Measurements from ENCODE around the gene CHRNB1.

The CHRNB1 gene

DNA sequence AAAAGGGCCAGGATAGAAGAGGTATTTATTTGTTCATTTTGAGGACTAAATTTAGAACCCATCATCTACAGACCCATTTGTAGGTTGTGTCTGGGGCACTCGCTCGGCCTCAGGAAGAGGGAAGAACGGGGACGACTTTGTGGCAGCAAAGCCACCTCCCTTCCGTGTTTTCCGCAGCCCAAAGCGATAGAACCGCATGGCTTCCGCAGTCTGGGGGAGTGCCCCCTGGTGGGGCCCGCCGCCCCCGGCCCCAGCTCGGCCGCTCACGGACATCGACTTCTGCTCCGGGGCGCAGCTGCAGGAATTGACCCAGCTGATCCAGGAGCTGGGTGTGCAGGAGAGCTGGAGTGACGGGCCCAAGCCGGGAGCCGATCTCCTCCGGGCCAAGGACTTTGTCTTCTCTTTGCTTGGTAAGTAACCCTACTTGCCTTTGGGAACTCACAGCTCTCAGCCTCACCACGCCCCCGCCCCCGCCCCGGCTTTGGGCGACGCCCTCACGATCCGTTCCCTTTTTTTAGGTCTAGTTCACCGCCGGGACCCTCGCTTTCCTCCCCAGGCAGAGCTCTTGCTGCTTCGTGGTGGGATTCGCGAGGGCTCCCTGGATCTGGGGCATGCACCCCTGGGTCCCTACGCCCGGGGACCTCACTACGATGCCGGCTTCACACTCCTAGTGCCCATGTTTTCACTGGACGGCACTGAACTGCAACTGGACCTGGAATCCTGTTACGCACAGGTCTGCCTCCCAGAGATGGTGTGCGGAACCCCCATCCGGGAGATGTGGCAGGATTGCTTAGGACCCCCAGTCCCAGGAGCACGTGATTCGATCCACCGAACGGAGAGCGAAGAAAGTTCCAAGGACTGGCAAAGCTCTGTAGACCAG is 8.9 kb upstream of the CHRNB1 start:
- H3K27me3 ChIP-seq (ENCODE audit: insufficient read depth, low read length, poor library complexity, severe bottlenecking), result no peaks in the 10 kb centered on the region
- H3K4me2 ChIP-seq (ENCODE audit: low read depth, low read length, poor library complexity, severe bottlenecking), result peak overlapping the region; percentile 95
- TF ChIP-seq EZH2phosphoT487 (IDR thresholded peaks at IDR 0.05; ENCODE audit: borderline replicate concordance), result no peak
- TF ChIP-seq, protein P1, sequence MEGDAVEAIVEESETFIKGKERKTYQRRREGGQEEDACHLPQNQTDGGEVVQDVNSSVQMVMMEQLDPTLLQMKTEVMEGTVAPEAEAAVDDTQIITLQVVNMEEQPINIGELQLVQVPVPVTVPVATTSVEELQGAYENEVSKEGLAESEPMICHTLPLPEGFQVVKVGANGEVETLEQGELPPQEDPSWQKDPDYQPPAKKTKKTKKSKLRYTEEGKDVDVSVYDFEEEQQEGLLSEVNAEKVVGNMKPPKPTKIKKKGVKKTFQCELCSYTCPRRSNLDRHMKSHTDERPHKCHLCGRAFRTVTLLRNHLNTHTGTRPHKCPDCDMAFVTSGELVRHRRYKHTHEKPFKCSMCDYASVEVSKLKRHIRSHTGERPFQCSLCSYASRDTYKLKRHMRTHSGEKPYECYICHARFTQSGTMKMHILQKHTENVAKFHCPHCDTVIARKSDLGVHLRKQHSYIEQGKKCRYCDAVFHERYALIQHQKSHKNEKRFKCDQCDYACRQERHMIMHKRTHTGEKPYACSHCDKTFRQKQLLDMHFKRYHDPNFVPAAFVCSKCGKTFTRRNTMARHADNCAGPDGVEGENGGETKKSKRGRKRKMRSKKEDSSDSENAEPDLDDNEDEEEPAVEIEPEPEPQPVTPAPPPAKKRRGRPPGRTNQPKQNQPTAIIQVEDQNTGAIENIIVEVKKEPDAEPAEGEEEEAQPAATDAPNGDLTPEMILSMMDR (conservative IDR thresholded peaks at IDR 0.05; ENCODE audit: low read length), result peak; percentile 56
- peaks cover 13% of the 10 kb centered on the region for H4K20me1 ChIP-seq (ENCODE audit: insufficient read depth, low read length, poor library complexity, severe bottlenecking)
- no peaks in the 10 kb centered on the region; the same call in 1 of the 2 replicates for H3F3A ChIP-seq (ENCODE audit: low read depth)
- H3K9me3 ChIP-seq (ENCODE audit: insufficient read depth, low read depth, low read length), result no peaks in the 10 kb centered on the region
- peak overlapping the region; percentile 95 for H3K4me3 ChIP-seq (ENCODE audit: low read length, poor library complexity, severe bottlenecking)
- H3K36me3 ChIP-seq (ENCODE audit: insufficient read depth, low read length), result no peaks in the 10 kb centered on the region
- peak overlapping the region; percentile 78 for H2AFZ ChIP-seq (ENCODE audit: low read length)
- peaks cover 43% of the 10 kb centered on the region; the same call in 1 of the 2 replicates for H3K79me2 ChIP-seq (ENCODE audit: insufficient read depth, low read length)
- H3K9me2 ChIP-seq (replicated peaks; ENCODE audit: low read depth, low read length), result no peaks in the 10 kb centered on the region
- peaks cover 27% of the 10 kb centered on the region for H3K4me1 ChIP-seq (ENCODE audit: insufficient read depth, low read length, poor library complexity, severe bottlenecking)
- peak overlapping the region; percentile 77 for H3K9ac ChIP-seq (ENCODE audit: low read depth, low read length, poor library complexity, severe bottlenecking)

DNA sequence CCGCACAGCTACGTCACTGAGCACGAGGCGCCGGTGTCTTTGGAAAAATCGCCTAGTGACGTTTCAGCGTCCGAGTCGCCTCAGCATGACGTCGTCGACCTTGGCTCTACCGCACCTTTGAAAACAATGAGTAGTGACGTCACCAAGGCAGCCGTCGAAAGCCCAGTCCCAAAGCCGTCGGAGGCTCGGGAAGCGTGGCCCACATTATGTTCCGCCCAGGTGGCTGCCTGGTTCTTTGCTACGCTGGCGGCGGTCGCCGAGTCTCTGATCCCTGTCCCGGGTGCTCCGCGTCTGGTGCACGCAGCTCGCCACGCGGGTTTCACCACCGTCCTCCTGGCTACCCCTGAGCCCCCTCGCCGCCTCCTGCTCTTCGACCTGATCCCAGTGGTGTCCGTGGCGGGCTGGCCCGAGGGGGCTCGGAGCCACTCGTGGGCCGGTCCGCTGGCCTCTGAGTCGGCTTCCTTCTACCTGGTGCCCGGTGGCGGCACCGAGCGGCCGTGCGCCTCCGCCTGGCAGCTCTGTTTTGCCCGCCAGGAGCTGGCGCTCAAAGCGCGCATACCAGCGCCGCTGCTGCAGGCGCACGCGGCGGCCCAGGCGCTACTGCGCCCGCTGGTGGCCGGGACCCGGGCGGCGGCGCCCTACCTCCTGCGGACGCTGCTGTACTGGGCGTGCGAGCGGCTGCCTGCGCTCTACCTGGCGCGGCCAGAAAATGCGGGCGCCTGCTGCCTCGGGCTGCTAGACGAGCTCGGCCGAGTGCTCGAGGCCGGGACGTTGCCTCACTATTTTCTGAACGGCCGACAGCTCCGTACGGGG is 8.1 kb upstream of the CHRNB1 start:
- Histone ChIP-seq H3K36me3 (ENCODE audit: insufficient read depth, low read length) (no peaks in the 10 kb centered on the region), H3K9ac (ENCODE audit: low read depth, low read length, poor library complexity, severe bottlenecking) (peak overlapping the region; percentile 77), H3K4me3 (ENCODE audit: low read length, poor library complexity, severe bottlenecking) (peak overlapping the region; percentile 95), H3K27me3 (ENCODE audit: insufficient read depth, low read length, poor library complexity, severe bottlenecking) (no peaks in the 10 kb centered on the region), H3F3A (ENCODE audit: low read depth) (no peaks in the 10 kb centered on the region; the same call in 1 of the 2 replicates), H3K9me3 (ENCODE audit: insufficient read depth, low read depth, low read length) (no peaks in the 10 kb centered on the region), H3K4me1 (ENCODE audit: insufficient read depth, low read length, poor library complexity, severe bottlenecking) (peaks cover 27% of the 10 kb centered on the region), H3K79me2 (ENCODE audit: insufficient read depth, low read length) (peaks cover 43% of the 10 kb centered on the region; the same call in 1 of the 2 replicates), H2AFZ (ENCODE audit: low read length) (no peak overlapping the region), H3K4me2 (ENCODE audit: low read depth, low read length, poor library complexity, severe bottlenecking) (peak overlapping the region; percentile 95), H4K20me1 (ENCODE audit: insufficient read depth, low read length, poor library complexity, severe bottlenecking) (peaks cover 13% of the 10 kb centered on the region), H3K9me2 (replicated peaks; ENCODE audit: low read depth, low read length) (no peaks in the 10 kb centered on the region)
- TF ChIP-seq, protein P1 (conservative IDR thresholded peaks at IDR 0.05; ENCODE audit: low read length), result no peak
- no peak for TF ChIP-seq EZH2phosphoT487 (IDR thresholded peaks at IDR 0.05; ENCODE audit: borderline replicate concordance)

DNA sequence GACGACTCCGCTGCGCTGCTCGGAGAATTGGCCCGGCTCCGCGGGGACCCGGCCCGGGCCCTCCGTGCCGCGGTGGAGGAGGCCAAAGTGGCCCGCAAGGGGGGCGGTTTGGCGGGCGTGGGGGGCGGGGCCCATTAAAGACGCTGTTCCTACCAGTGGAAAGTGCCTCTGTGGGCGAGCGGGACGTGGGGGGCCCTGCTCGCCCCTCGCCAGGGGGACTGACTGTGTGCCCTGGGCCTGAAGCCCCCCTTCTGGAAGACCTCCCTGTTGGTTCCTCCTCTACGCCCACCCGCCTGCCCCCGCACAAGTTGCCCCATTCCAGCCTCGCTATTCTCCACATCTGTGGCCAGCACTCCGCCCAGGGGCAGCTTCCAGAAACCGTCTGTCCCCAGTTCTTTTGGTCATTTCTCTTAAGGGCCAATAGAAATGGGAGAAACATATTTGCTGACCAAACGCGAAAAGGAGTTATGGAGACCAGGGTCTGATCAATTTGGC is 7.4 kb upstream of the CHRNB1 start:
- Histone ChIP-seq H3F3A (ENCODE audit: low read depth) (no peaks in the 10 kb centered on the region; the same call in 1 of the 2 replicates), H3K36me3 (ENCODE audit: insufficient read depth, low read length) (no peaks in the 10 kb centered on the region), H3K4me1 (ENCODE audit: insufficient read depth, low read length, poor library complexity, severe bottlenecking) (peaks cover 27% of the 10 kb centered on the region), H3K9ac (ENCODE audit: low read depth, low read length, poor library complexity, severe bottlenecking) (no peak overlapping the region), H3K9me3 (ENCODE audit: insufficient read depth, low read depth, low read length) (no peaks in the 10 kb centered on the region), H2AFZ (ENCODE audit: low read length) (no peak overlapping the region), H3K79me2 (ENCODE audit: insufficient read depth, low read length) (peaks cover 43% of the 10 kb centered on the region; the same call in 1 of the 2 replicates), H4K20me1 (ENCODE audit: insufficient read depth, low read length, poor library complexity, severe bottlenecking) (peaks cover 13% of the 10 kb centered on the region), H3K4me2 (ENCODE audit: low read depth, low read length, poor library complexity, severe bottlenecking) (peak overlapping the region; percentile 85), H3K4me3 (ENCODE audit: low read length, poor library complexity, severe bottlenecking) (peak overlapping the region; percentile 94), H3K9me2 (replicated peaks; ENCODE audit: low read depth, low read length) (no peaks in the 10 kb centered on the region), H3K27me3 (ENCODE audit: insufficient read depth, low read length, poor library complexity, severe bottlenecking) (no peaks in the 10 kb centered on the region)
- TF ChIP-seq, protein P1 (conservative IDR thresholded peaks at IDR 0.05; ENCODE audit: low read length), result no peak
- no peak for TF ChIP-seq EZH2phosphoT487 (IDR thresholded peaks at IDR 0.05; ENCODE audit: borderline replicate concordance)
